ENCODE measurements around the gene ACP7. TPM values are rescaled to one million over a fixed set of nuclear protein-coding genes. Genes with fewer than 3 reads are reported as not detected.

Gene ACP7
- total RNA-seq, 4 donors from 2014 or later: 20.8 to 46.5 (median 29.0) TPM

GRCh38 chr19:39133431-39134270 is 49.5 kb downstream of the ACP7 start:
- 37 to 60% methylated on average over 23 of the region's 23 CpGs for WGBS, 2 donors
- TF ChIP-seq POLR2A (IDR thresholded peaks at IDR 0.05): no peak
- TF ChIP-seq CTCF (IDR thresholded peaks at IDR 0.05): no peak
- H3K4me3 ChIP-seq (ENCODE audit: low read depth, poor library complexity, severe bottlenecking): no peak overlapping the region
- DNase-seq (ENCODE audit: low spot score in 2 of 2): no peak
- intact Hi-C loops (cut with DNase I; ENCODE audit: low total_unique reads): no loop called here

DNA sequence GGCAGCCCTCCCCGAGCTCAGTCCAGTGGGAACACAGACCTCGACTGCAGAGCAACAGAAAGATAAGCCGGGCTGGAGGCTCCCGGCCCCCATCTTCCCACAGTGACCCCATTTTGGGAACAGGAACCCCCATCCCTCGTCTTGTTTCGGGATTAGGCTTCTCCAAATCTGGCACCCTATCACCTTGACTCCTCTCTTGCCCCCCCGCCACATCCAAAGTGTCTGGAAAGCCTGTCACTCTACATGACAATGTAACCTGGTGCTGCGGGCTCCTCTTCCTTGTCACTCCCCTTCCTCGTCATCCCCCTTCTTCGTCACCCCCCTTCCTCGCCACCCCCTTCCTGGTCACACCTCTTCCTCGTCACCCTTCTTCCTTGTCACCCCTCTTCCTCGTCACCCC is 51.5 kb downstream of the ACP7 start:
- no peak for TF ChIP-seq POLR2A (IDR thresholded peaks at IDR 0.05)
- TF ChIP-seq CTCF (IDR thresholded peaks at IDR 0.05): no peak
- intact Hi-C loops (cut with DNase I; ENCODE audit: low total_unique reads): no loop called here
- DNase-seq (ENCODE audit: low spot score in 2 of 2): no peak
- WGBS, 2 donors: 87 to 96% methylated on average over 13 of the region's 13 CpGs
- H3K4me3 ChIP-seq (ENCODE audit: low read depth, poor library complexity, severe bottlenecking): no peak overlapping the region

DNA sequence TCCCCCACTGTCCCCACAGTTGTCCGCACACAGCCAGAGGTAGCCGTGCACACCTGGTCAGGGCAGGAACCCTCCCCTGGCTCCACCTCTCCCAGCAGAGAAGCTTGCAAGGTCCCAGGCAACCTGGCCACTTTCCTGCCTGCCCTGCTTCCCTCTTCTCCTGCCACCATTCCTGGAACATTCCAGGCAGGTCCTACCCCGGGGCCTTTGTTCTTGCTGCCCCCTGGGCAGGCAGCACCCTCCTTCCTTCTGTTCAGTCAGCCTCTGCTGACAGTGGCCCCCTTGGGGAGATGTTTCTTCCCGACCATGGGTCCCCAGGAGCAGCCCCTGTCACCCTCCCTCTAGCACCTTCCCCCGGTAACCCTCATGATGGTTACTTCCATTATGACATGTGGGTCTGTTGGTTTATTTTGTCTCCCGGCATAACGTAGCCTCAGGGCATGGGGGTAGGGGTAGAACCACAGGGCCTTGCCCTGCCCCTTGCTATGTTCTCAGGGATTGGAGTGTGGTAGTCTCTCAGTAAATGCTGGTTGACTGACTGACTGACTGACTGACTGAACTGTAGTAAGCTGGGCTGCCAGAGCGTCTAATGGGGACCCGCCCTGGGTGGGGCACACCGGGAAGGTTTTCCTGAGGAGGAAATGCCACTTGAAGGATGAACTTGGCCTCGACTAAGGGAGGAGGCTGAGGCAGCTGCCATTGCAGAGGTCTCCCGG is 52.2 kb downstream of the ACP7 start:
- no peak for DNase-seq (ENCODE audit: low spot score in 2 of 2)
- no peak overlapping the region for H3K4me3 ChIP-seq (ENCODE audit: low read depth, poor library complexity, severe bottlenecking)
- 61% methylated on average over 12 of the region's 12 CpGs for WGBS, 2 donors
- no peak for TF ChIP-seq POLR2A (IDR thresholded peaks at IDR 0.05)
- TF ChIP-seq CTCF (IDR thresholded peaks at IDR 0.05): no peak
- intact Hi-C loops (cut with DNase I; ENCODE audit: low total_unique reads): no loop called here

GRCh38 chr19:39137131-39137530 is 53.0 kb downstream of the ACP7 start:
- no peak for TF ChIP-seq CTCF (IDR thresholded peaks at IDR 0.05)
- TF ChIP-seq POLR2A (IDR thresholded peaks at IDR 0.05): no peak
- intact Hi-C loops (cut with DNase I; ENCODE audit: low total_unique reads): no loop called here
- 81 to 86% methylated on average over 12 of the region's 12 CpGs for WGBS, 2 donors
- no peak overlapping the region for H3K4me3 ChIP-seq (ENCODE audit: low read depth, poor library complexity, severe bottlenecking)
- no peak for DNase-seq (ENCODE audit: low spot score in 2 of 2)

- no peak overlapping the region for H3K4me3 ChIP-seq (ENCODE audit: low read depth, poor library complexity, severe bottlenecking)
- 71 to 72% methylated on average over 20 of the region's 20 CpGs for WGBS, 2 donors
- no peak for DNase-seq (ENCODE audit: low spot score in 2 of 2)
- TF ChIP-seq CTCF (IDR thresholded peaks at IDR 0.05): no peak
- no peak for TF ChIP-seq POLR2A (IDR thresholded peaks at IDR 0.05)
- intact Hi-C loops (cut with DNase I; ENCODE audit: low total_unique reads): no loop called here
These were observed 54.3 kb downstream of the ACP7 start for GRCh38 chr19:39138221-39139211.

Data from lower leg skin (tissue), 4 donors.